Mucosa of descending colon (tissue), 3 donors: ENCODE results near the gene PRND. TPM values are rescaled to one million over a fixed set of nuclear protein-coding genes. Genes with fewer than 3 reads are reported as not detected.

Source experiments
- ATAC-seq: fragments of 200-7000 bp; cut with Tn5 transposase; one replicate; pipeline ENCODE4 v1.9.1; 2020; ENCODE audit warnings: mild to moderate bottlenecking, moderate library complexity
- DNase-seq, 3 donors: peaks; one replicate each; pipeline ENCODE4 v3.0.0-alpha.2; 2020
- H3K36me3 ChIP-seq: fragments of 200-600 bp; one replicate; pipeline ENCODE4 v1.8.0; 2021; ENCODE audit warnings: low read depth, mild to moderate bottlenecking
- H3K4me1 ChIP-seq: fragments of 200-600 bp; one replicate; pipeline ENCODE4 v1.8.0; 2021; ENCODE audit warnings: low read depth, mild to moderate bottlenecking
- H3K4me3 ChIP-seq: fragments of 200-600 bp; one replicate; pipeline ENCODE4 v1.8.0; 2021; ENCODE audit warnings: mild to moderate bottlenecking
- H3K9me3 ChIP-seq: fragments of 200-600 bp; one replicate; pipeline ENCODE4 v1.8.0; 2021; ENCODE audit warnings: mild to moderate bottlenecking
- CTCF ChIP-seq: fragments of 200-600 bp; IDR thresholded peaks from one replicate; pipeline ENCODE4 v1.8.0; 2022; ENCODE audit warnings: antibody characterized with exemption, mild to moderate bottlenecking
- intact Hi-C, 2 donors: fragments of 100-400 bp; cut with DNase I in 1 of 2; cut with micrococcal nuclease in 1 of 2; formaldehyde crosslinking; loops; one replicate each; pipeline versions ENCODE4 v1.11.0 to v1.11.1; 2022; cut with DNase I, micrococcal nuclease
- total RNA-seq, 3 donors: library from RNA; stranded (reverse); fragmentation: NEBNext Ultra II Directional in 2 of 3; extraction: Animal tissue kit (Norgen Biotek cat#: 25700) in 2 of 3; gene quantifications; one replicate each; pipeline versions ENCODE4 v1.2.1 to v1.2.4, GENCODE V29; 2021 to 2023
- donor health status: DM: no; HTN: no; CAD: no; lungs with moderate emphysema.
- donor health status: DM: no; HTN: no; CAD: no.
- donor health status: DM: no; HTN: yes; CAD: no.

The PRND gene
- total RNA-seq, 3 donors from 2014 or later: 0.22 to 0.27 TPM; not detected in 1

GRCh38 chr20:4763723-4764510 is 42.2 kb downstream of the PRND start:
- no peak for ATAC-seq
- Histone ChIP-seq H3K9me3 (no peaks in the 10 kb centered on the region), H3K36me3 (no peaks in the 10 kb centered on the region), H3K4me3 (no peak overlapping the region), H3K4me1 (no peaks in the 10 kb centered on the region)
- DNase-seq: no peak
- TF ChIP-seq CTCF: no peak
- intact Hi-C loops: no loop called here

- TF ChIP-seq CTCF: no peak
- Histone ChIP-seq H3K4me3 (no peak overlapping the region), H3K4me1 (no peaks in the 10 kb centered on the region), H3K36me3 (no peaks in the 10 kb centered on the region), H3K9me3 (no peaks in the 10 kb centered on the region)
- ATAC-seq: no peak
- DNase-seq: no peak
- intact Hi-C loops: no loop called here
Observed at GRCh38 chr20:4764805-4765204, 43.1 kb downstream of the PRND start.

GRCh38 chr20:4765681-4766080 is 44.0 kb downstream of the PRND start:
- TF ChIP-seq CTCF: no peak
- intact Hi-C loops: no loop called here
- DNase-seq: no peak

GRCh38 chr20:4766631-4767030 is 44.9 kb downstream of the PRND start:
- intact Hi-C loops: no loop called here
- Histone ChIP-seq H3K4me1 (no peaks in the 10 kb centered on the region), H3K4me3 (no peak overlapping the region), H3K36me3 (no peaks in the 10 kb centered on the region), H3K9me3 (peaks cover 3% of the 10 kb centered on the region)
- ATAC-seq (peak; percentile 57), DNase-seq (no peak)
- no peak for TF ChIP-seq CTCF

More at GRCh38 chr20:4765681-4766080, 44.0 kb downstream of the PRND start:
- H3K9me3 ChIP-seq: no peaks in the 10 kb centered on the region
- ATAC-seq: no peak
- H3K4me1 ChIP-seq: no peaks in the 10 kb centered on the region
- H3K4me3 ChIP-seq: no peak overlapping the region
- H3K36me3 ChIP-seq: no peaks in the 10 kb centered on the region

- no peak for TF ChIP-seq CTCF
- Histone ChIP-seq H3K36me3 (no peaks in the 10 kb centered on the region), H3K4me3 (no peak overlapping the region), H3K4me1 (no peaks in the 10 kb centered on the region), H3K9me3 (peaks cover 6% of the 10 kb centered on the region)
- intact Hi-C loops: no loop called here
- no peak for DNase-seq
- ATAC-seq: no peak
Observed at GRCh38 chr20:4767084-4767483, 45.4 kb downstream of the PRND start.
